Measurements from ENCODE around the gene WNT2. TPM values are rescaled to one million over a fixed set of nuclear protein-coding genes. Genes with fewer than 3 reads are reported as not detected.

The WNT2 gene
- total and polyA plus RNA-seq, 2 of the 4 experiments (the other 2 are of a cell fraction), result 1.8 to 1.9 TPM

- dilution Hi-C loops (cut with HindIII; ENCODE audit: low sequenced_read_pairs, unreplicated experiment), result no loop called here
- no TSS peak for BruUV-seq (replicated peaks)
These were observed 49.5 kb downstream of the WNT2 start for GRCh38 chr7:117273325-117273724.

More at GRCh38 chr7:117273325-117273724, 49.5 kb downstream of the WNT2 start:
- no peaks in the 10 kb centered on the region for H3K9me3 ChIP-seq (ENCODE audit: control insufficient read depth, insufficient read depth, low read length)
- H3K4me3 ChIP-seq (ENCODE audit: insufficient read depth, low read depth, low read length), result no peak overlapping the region
- no peak overlapping the region for H2BK5ac ChIP-seq (ENCODE audit: low read depth, low read length, poor library complexity, severe bottlenecking)
- WGBS, 2 experiments (ENCODE audit: extremely low coverage in 2 of 2, insufficient read length in 1 of 2), result no CpG with 5 or more reads among the region's 2 CpGs
- peaks cover 8% of the 10 kb centered on the region for H3K4me1 ChIP-seq (ENCODE audit: control insufficient read depth, insufficient read depth, low read length)
- no peak overlapping the region for H2AK5ac ChIP-seq (ENCODE audit: low read depth, low read length)
- H2BK15ac ChIP-seq (ENCODE audit: low read depth, low read length), result peak overlapping the region; percentile 68; the same call in 1 of the 3 replicates
- H3K9ac ChIP-seq (ENCODE audit: low read depth, low read length), result no peak overlapping the region
- no peak overlapping the region for H3K56ac ChIP-seq (ENCODE audit: extremely low read depth, insufficient read depth, low read length)
- peak overlapping the region; percentile 8; the same call in 1 of the 2 replicates for H3K4ac ChIP-seq (ENCODE audit: low read depth, low read length)
- POLR2A ChIA-PET (ENCODE audit: unreplicated experiment), result no interaction called here
- H4K91ac ChIP-seq (ENCODE audit: insufficient read depth, low read depth, low read length), result peak overlapping the region; percentile 49
- H2AFZ ChIP-seq (replicated peaks; ENCODE audit: low read length, poor library complexity), result no peak overlapping the region
- DNase-seq, result no peak
- no peaks in the 10 kb centered on the region for H3K36me3 ChIP-seq (ENCODE audit: control insufficient read depth, insufficient read depth, low read length)
- no peaks in the 10 kb centered on the region for H4K20me1 ChIP-seq (ENCODE audit: insufficient read depth, low read length)
- TF ChIP-seq FOS (IDR thresholded peaks at IDR 0.05; ENCODE audit: low read depth, low read length) (no peak), RAD21 (IDR thresholded peaks at IDR 0.05; ENCODE audit: low read length) (no peak), MXI1 (IDR thresholded peaks at IDR 0.05; ENCODE audit: borderline replicate concordance, low read depth, low read length) (no peak), NFE2L2 (IDR thresholded peaks at IDR 0.05; ENCODE audit: low read depth, low read length) (no peak), MAFK (IDR thresholded peaks at IDR 0.05; ENCODE audit: low read depth, low read length) (no peak), ELK1 (IDR thresholded peaks at IDR 0.05; ENCODE audit: borderline replicate concordance, low read depth, low read length) (no peak), USF2 (IDR thresholded peaks at IDR 0.05; ENCODE audit: low read depth, low read length) (no peak), RFX5 (IDR thresholded peaks at IDR 0.05; ENCODE audit: low read depth, low read length) (no peak), POLR2A (IDR thresholded peaks at IDR 0.05; ENCODE audit: low read depth, low read length) (no peak), CTCF (conservative IDR thresholded peaks at IDR 0.05; ENCODE audit: low read depth, low read length) (no peak), SMC3 (IDR thresholded peaks at IDR 0.05; ENCODE audit: low read depth, low read length) (no peak), RCOR1 (IDR thresholded peaks at IDR 0.05; ENCODE audit: insufficient replicate concordance, low read length) (no peak), CHD1 (IDR thresholded peaks at IDR 0.05; ENCODE audit: low read depth, low read length) (no peak), CEBPB (IDR thresholded peaks at IDR 0.05; ENCODE audit: low read depth, low read length) (no peak), MAZ (IDR thresholded peaks at IDR 0.05; ENCODE audit: borderline replicate concordance, low read depth, low read length) (no peak), BHLHE40 (IDR thresholded peaks at IDR 0.05; ENCODE audit: low read depth, low read length) (no peak)
- H4K8ac ChIP-seq (ENCODE audit: low read depth in 2 of 2, low read length in 2 of 2), result 0 out of 4 replicates have a peak overlapping the region, but pooled peaks of 1 of the 2 experiments have one; percentile 30
- intact Hi-C loops (cut with micrococcal nuclease) (loop anchor here (5.0 kb wide), 1 partner anchor 49 kb away; the partner anchor contains the start of gene WNT2), in situ Hi-C loops (cut with MboI; ENCODE audit: low sequenced_read_pairs) (no loop called here)
- peaks cover 5% of the 10 kb centered on the region; the same call in 1 of the 2 replicates for H3K9me1 ChIP-seq (ENCODE audit: insufficient read depth, low read length)
- H3K4me2 ChIP-seq (ENCODE audit: low read depth, low read length), result no peak overlapping the region
- CTCF ChIA-PET, result no interaction called here
- 0 out of 4 replicates have a peak, but pooled peaks cover 0 to 3% of the 10 kb centered on the region in 2 experiments for H3K79me1 ChIP-seq (ENCODE audit: low read depth in 1 of 2, low read length in 2 of 2)
- H3K18ac ChIP-seq (ENCODE audit: low read depth, low read length), result 0 out of 2 replicates have a peak overlapping the region, but pooled peaks have one; percentile 42
- H3K14ac ChIP-seq (replicated peaks; ENCODE audit: low read depth, low read length), result peak overlapping the region; percentile 25; the same call in 1 of the 2 replicates
- 0 out of 2 replicates have a peak overlapping the region, but pooled peaks have one; percentile 43 for H3K23ac ChIP-seq (ENCODE audit: low read depth, low read length)
- peak overlapping the region; percentile 37 for H2BK120ac ChIP-seq (ENCODE audit: low read depth, low read length)
- H4K5ac ChIP-seq (ENCODE audit: low read depth, low read length), result 0 out of 2 replicates have a peak overlapping the region, but pooled peaks have one; percentile 25
- no peak overlapping the region for H2AK9ac ChIP-seq (replicated peaks; ENCODE audit: low read depth, low read length, poor library complexity)
- H2BK20ac ChIP-seq (ENCODE audit: low read depth, low read length), result peak overlapping the region; percentile 42
- ATAC-seq (ENCODE audit: low read depth), result no peak
- H3K27me3 ChIP-seq (ENCODE audit: control insufficient read depth, insufficient read depth, low read length), result no peaks in the 10 kb centered on the region
- no peak overlapping the region for H3K27ac ChIP-seq (ENCODE audit: insufficient read depth, low read length)
